Measurements from ENCODE around the gene SPECC1. TPM values are rescaled to one million over a fixed set of nuclear protein-coding genes. Genes with fewer than 3 reads are reported as not detected.

Gene SPECC1
- total and polyA plus RNA-seq, 2 donors (not counting 1 experiment from before 2014, with no cell fraction given) = 13.4 to 30.9 TPM

GRCh38 chr17:20077978-20078685 lies 69.0 kb downstream of the SPECC1 start:
- Histone ChIP-seq H3K4me1 (ENCODE audit: control insufficient read depth, extremely low read depth, insufficient read depth, low read length) (peaks cover 7% of the 10 kb centered on the region), H3K36me3 (ENCODE audit: control insufficient read depth, insufficient read depth, low read length) (no peaks in the 10 kb centered on the region), H3K9me3 (ENCODE audit: control insufficient read depth, insufficient read depth, low read depth, low read length) (no peaks in the 10 kb centered on the region), H3K27me3 (ENCODE audit: control insufficient read depth, insufficient read depth, low read length) (peaks cover 1% of the 10 kb centered on the region), H3K4me3 (replicated peaks in 1 of 4; ENCODE audit: control extremely low read depth in 1 of 4, insufficient read depth in 1 of 4, low read depth in 3 of 4, low read length in 4 of 4) (no peak overlapping the region), H3K79me2 (ENCODE audit: control insufficient read depth, insufficient read depth, low read length) (no peaks in the 10 kb centered on the region), H3K4me2 (ENCODE audit: extremely low read depth, insufficient read depth, low read length) (no peak overlapping the region), H3K27ac (ENCODE audit: insufficient read depth, low read length) (no peak overlapping the region), H4K20me1 (ENCODE audit: control insufficient read depth, extremely low read depth, insufficient read depth, low read length) (no peaks in the 10 kb centered on the region), H3K9ac (ENCODE audit: insufficient read depth, low read length) (no peak overlapping the region), H2AFZ (ENCODE audit: low read length) (no peak overlapping the region)
- no peak for DNase-seq (ENCODE audit: low read depth in 2 of 2)
- no peak for TF ChIP-seq EZH2 (IDR thresholded peaks at IDR 0.05; ENCODE audit: low read length, missing control alignments)
- TF ChIP-seq, protein P1, sequence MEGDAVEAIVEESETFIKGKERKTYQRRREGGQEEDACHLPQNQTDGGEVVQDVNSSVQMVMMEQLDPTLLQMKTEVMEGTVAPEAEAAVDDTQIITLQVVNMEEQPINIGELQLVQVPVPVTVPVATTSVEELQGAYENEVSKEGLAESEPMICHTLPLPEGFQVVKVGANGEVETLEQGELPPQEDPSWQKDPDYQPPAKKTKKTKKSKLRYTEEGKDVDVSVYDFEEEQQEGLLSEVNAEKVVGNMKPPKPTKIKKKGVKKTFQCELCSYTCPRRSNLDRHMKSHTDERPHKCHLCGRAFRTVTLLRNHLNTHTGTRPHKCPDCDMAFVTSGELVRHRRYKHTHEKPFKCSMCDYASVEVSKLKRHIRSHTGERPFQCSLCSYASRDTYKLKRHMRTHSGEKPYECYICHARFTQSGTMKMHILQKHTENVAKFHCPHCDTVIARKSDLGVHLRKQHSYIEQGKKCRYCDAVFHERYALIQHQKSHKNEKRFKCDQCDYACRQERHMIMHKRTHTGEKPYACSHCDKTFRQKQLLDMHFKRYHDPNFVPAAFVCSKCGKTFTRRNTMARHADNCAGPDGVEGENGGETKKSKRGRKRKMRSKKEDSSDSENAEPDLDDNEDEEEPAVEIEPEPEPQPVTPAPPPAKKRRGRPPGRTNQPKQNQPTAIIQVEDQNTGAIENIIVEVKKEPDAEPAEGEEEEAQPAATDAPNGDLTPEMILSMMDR (conservative IDR thresholded peaks at IDR 0.05 in 1 of 2, IDR thresholded peaks at IDR 0.05 in 1 of 2; ENCODE audit: low read depth in 1 of 2, low read length in 2 of 2) = no peak

- no peak overlapping the region for H3K4me2 ChIP-seq (ENCODE audit: extremely low read depth, insufficient read depth, low read length)
- H3K9ac ChIP-seq (ENCODE audit: insufficient read depth, low read length) = no peak overlapping the region
- H3K27ac ChIP-seq (ENCODE audit: insufficient read depth, low read length) = no peak overlapping the region
- H3K79me2 ChIP-seq (ENCODE audit: control insufficient read depth, insufficient read depth, low read length) = no peaks in the 10 kb centered on the region
- TF ChIP-seq, protein P1 (conservative IDR thresholded peaks at IDR 0.05 in 1 of 2, IDR thresholded peaks at IDR 0.05 in 1 of 2; ENCODE audit: low read depth in 1 of 2, low read length in 2 of 2) = no peak
- peaks cover 2% of the 10 kb centered on the region for H3K27me3 ChIP-seq (ENCODE audit: control insufficient read depth, insufficient read depth, low read length)
- no peak overlapping the region for H2AFZ ChIP-seq (ENCODE audit: low read length)
- DNase-seq (ENCODE audit: low read depth in 2 of 2) = no peak
- H3K4me3 ChIP-seq (replicated peaks in 1 of 4; ENCODE audit: control extremely low read depth in 1 of 4, insufficient read depth in 1 of 4, low read depth in 3 of 4, low read length in 4 of 4) = no peak overlapping the region
- H3K4me1 ChIP-seq (ENCODE audit: control insufficient read depth, extremely low read depth, insufficient read depth, low read length) = peaks cover 5% of the 10 kb centered on the region
- no peaks in the 10 kb centered on the region for H3K9me3 ChIP-seq (ENCODE audit: control insufficient read depth, insufficient read depth, low read depth, low read length)
- no peaks in the 10 kb centered on the region for H3K36me3 ChIP-seq (ENCODE audit: control insufficient read depth, insufficient read depth, low read length)
- no peaks in the 10 kb centered on the region for H4K20me1 ChIP-seq (ENCODE audit: control insufficient read depth, extremely low read depth, insufficient read depth, low read length)
Measured at GRCh38 chr17:20080513-20080912, 71.4 kb downstream of the SPECC1 start.

- DNase-seq (ENCODE audit: low read depth in 2 of 2) = peak in 1 of 2 donors; percentile 74
Measured at GRCh38 chr17:20083156-20083859, 74.1 kb downstream of the SPECC1 start.

More at GRCh38 chr17:20083156-20083859, 74.1 kb downstream of the SPECC1 start:
- Histone ChIP-seq H3K36me3 (ENCODE audit: control insufficient read depth, insufficient read depth, low read length) (no peaks in the 10 kb centered on the region), H3K4me3 (replicated peaks in 1 of 4; ENCODE audit: control extremely low read depth in 1 of 4, insufficient read depth in 1 of 4, low read depth in 3 of 4, low read length in 4 of 4) (no peak overlapping the region), H3K27ac (ENCODE audit: insufficient read depth, low read length) (no peak overlapping the region), H3K9ac (ENCODE audit: insufficient read depth, low read length) (no peak overlapping the region), H2AFZ (ENCODE audit: low read length) (no peak overlapping the region), H3K4me1 (ENCODE audit: control insufficient read depth, extremely low read depth, insufficient read depth, low read length) (peaks cover 5% of the 10 kb centered on the region), H3K79me2 (ENCODE audit: control insufficient read depth, insufficient read depth, low read length) (no peaks in the 10 kb centered on the region), H3K4me2 (ENCODE audit: extremely low read depth, insufficient read depth, low read length) (no peak overlapping the region), H4K20me1 (ENCODE audit: control insufficient read depth, extremely low read depth, insufficient read depth, low read length) (no peaks in the 10 kb centered on the region), H3K9me3 (ENCODE audit: control insufficient read depth, insufficient read depth, low read depth, low read length) (no peaks in the 10 kb centered on the region), H3K27me3 (ENCODE audit: control insufficient read depth, insufficient read depth, low read length) (peaks cover 4% of the 10 kb centered on the region)
- no peak for TF ChIP-seq EZH2 (IDR thresholded peaks at IDR 0.05; ENCODE audit: low read length, missing control alignments)
- TF ChIP-seq, protein P1 (conservative IDR thresholded peaks at IDR 0.05 in 1 of 2, IDR thresholded peaks at IDR 0.05 in 1 of 2; ENCODE audit: low read depth in 1 of 2, low read length in 2 of 2) = no peak

All from fibroblast of lung (primary cell).